HG02623 (cell line): ENCODE results near the gene GPR33.
"Not testable (repeated sequence)": the region's sequence is repeated elsewhere in the genome, so short reads cannot be mapped to it uniquely, and the experiment has no call there.

Experiments used
- ATAC-seq: cut with Tn5 transposase; IDR thresholded peaks from one replicate; pipeline ENCODE4 v1.9.1; 2021; ENCODE audit warnings: moderate library complexity; ENCODE audit not compliant: unreplicated experiment

Gene GPR33

DNA sequence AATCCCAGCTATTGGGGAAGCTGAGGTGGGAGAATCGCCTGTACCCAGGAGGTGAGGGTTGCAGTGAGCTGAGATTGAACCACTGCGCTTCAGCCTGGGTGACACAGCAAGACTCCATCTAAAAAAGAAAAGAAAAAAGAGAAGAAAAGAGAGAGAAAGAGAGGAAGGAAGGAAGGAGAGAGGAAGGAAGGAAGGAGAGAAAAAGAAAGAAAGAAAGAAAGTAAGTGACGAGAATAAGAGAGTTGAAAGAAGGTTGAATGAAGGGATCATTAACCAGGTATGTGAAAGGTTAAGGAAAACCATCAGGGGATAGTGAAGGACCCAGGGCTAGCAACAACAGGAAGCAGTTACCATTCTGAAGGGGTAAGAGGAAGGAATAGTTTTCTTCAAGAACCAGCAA is 26.3 kb downstream of the GPR33 start:
- ATAC-seq: no peak

DNA sequence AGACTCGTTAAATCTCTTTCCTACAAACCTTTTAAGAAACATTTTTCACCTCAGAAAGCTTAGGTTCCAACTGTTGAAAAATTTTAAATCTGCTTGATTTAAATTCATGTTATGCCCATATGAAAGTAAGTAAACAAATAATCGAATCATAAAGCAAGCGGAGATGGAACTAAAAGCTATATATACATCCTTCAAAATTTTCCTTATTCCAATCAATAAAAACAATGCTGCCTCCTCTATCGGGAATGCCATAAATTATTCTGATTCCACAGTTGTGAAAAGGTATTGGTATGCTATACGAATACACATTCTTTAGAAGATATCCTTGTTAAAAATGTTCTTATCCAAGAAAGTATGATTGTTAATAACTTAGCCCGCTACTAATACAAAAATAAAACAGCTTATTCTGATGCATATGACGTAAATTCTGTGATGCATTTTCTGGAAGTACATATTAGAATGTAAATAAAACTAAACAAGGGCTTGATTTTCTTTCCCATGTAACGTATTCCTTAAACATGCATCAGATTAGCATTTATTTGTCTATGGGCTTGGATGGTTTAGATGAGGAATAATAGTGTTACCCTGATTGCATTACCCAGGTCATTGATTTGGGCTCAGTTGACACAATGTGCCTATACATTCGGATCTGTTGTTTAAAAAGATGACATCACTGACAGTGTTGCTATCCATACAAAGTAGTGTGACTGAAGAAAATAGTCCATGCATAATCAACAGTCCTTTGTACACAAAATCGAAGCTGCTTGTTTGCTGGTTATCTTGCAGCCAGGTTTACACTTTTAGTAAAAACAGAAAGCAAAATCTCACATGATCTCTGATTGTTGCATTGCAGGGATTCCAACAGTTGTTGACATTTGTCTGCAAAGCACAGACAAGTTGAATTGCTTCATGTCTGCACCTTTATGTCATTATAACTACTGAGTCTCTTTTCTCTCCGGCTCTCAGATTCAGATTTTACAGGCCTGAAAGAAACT is 29.9 kb downstream of the GPR33 start:
- no peak for ATAC-seq

DNA sequence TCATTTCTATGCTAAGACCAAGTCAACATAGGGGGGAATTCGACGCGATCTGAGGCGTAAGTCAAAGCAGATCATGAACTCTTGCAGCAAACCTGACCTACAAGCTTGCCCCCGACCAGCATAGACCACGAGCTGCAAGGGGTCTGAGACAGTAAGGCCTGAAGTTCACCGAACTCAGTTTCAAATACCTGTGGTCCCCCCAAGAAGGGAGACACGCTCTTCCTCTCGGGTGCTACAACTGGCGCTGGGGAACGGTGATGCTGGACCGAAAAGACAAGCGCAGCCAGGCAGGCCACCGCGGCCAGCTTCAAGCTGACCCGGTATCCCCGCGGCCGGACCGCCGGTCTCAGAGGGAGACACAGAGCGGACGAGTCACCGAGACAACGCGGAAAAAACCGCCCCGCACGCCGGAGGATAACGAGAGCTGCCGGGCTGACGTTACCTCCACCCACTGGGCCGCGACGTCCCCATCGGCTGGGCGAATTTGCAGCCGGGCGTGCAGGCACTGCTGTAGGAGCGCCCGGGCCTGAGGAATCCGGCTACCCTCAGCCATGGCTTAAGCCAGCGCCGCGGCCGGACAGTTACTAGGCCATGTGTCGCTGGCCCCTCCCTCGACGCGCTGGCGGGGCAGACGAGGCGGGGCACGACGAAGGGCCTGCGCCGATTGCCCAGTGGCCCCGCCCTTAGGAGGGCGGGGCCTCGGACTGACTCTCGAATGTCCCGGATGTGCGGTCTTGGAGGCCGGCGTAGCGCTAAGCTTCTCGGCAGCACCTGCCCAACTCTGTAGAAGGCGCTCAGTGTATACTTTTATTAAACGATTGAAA is 30.8 kb downstream of the GPR33 start, which contains the start of gene DTD2:
Gene DTD2, minus strand, starts transcription at position 666 of the 824 bp plus-strand sequence. Its CDS starts 113 bp downstream, at position 553.
- ATAC-seq: peak; percentile 98

DNA sequence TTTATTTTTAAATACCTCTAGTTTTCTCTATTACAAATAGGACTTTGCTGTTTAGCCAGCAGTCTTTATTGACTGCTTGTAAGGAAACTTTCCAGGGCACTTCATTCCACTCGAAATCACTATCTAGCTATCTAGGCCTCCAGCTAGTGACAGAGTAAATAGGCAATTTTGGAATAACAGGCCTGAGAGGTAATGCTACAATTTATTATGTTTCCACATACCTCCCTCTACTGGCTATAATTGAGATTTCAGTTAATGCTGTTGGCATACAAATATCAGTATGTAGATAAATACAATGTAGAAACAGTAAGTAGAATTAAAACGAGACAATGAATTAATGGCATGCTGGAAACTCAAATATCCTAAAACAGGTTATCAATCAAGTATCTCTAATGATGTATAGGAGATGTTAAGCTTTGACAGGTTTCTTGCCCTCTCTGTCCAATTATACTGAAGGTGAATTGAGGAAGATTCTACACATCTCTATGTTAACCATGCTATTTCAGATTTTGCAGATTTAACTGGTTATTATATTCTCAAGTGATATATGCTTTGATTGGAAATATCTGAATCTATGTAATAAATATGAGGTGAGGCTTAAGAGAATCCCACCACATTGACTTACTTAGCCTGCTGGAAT is 37.7 kb downstream of the GPR33 start:
- no peak for ATAC-seq

GRCh38 chr14:31449136-31449535 is 38.7 kb downstream of the GPR33 start:
- ATAC-seq: no peak

DNA sequence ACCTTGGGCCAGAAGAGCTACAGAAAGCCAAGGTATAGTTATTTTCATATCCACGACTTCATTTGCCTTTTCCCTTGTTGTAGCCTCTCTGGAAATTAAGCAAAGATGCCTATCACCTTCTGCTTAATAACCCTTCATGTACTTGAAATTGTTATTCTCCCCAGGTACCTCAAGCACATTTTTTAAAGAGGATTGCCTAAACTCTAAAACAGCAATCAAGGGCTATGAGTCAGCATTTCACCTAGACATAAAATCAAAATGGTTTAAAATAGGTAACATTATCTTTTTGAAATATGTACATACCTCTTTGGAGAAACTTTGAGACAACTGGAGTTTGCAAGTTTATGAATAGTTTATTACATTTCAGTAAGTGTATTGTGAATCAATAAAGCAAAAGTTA is 42.1 kb downstream of the GPR33 start:
- no peak for ATAC-seq

GRCh38 chr14:31442284-31442683 is 45.6 kb downstream of the GPR33 start:
- no peak for ATAC-seq

- no peak for ATAC-seq
These were observed 46.3 kb downstream of the GPR33 start for GRCh38 chr14:31441273-31442111.

- ATAC-seq: no peak
These were observed 47.6 kb downstream of the GPR33 start for GRCh38 chr14:31440280-31440679.

DNA sequence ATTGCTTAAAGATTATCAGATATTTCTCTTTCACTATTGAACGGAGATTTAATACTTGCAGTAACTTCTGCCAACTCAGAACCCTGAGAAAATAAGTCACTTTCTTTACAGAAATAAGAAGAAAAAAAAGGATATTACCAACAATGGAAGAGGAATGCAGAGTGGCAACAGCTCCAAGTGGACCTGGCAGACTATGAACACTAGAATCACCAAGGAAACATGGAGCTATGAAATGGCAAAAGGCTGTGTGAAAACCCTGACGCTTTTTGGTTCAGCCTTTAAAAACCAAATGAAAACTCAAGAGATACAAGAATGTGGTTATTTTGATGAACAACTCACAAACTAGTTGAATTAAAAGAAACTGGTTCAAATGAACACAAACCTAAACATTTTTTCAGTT is 48.3 kb downstream of the GPR33 start:
- ATAC-seq: no peak

DNA sequence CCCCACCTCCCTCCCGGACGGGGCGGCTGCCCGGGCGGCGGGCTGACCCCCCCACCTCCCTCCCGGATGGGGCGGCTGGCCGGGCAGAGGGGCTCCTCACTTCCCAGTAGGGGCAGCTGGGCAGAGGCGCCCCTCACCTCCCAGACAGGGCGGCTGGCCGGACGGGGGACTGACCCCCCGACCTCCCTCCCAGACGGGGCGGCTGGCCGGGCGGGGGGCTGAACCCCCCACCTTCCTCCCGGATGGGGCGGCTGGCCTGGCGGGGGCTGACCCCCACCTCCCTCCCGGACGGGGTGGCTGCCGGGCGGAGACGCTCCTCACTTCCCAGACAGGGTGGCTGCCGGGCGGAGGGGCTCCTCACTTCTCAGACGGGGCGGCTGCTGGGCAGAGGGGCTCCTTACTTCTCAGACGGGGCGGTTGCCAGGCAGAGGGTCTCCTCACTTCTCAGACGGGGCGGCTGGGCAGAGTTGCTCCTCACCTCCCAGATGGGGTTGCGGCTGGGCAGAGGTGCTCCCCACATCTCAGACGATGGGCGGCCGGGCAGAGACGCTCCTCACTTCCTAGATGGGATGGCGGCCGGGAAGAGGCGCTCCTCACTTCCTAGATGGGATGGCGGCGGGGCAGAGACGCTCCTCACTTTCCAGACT is 50.7 kb downstream of the GPR33 start:
- not testable (repeated sequence) for ATAC-seq

DNA sequence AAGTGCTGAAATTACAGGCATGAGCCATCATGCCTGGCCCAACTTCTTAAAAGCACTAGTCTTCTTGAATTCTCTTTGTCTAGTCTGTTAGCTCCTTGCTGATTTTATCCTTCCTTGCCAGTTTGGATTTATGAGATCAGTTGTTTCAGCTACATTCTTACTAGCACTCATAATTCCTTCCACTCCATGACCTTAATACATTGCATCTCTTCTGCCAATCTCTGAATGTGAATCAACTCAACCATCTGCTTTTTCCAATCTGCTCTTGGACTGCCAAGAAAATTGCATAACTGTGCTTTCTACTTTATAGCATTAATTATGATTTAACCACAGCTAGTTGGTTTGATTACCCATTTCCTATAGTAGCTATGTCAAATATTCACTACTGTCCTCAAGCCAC is 52.6 kb downstream of the GPR33 start:
- no peak for ATAC-seq
